Mesothelial cell of epicardium (in vitro differentiated cells): ENCODE results near the gene LRRC46. TPM values are rescaled to one million over a fixed set of nuclear protein-coding genes. Genes with fewer than 3 reads are reported as not detected.
A peak's percentile ranks its signal among the peaks of the same experiment; 100 is the strongest.

Source experiments
- DNase-seq, 2 experiments: peaks; one replicate each; pipeline ENCODE4 v3.0.0; 2021; ENCODE audit warnings: low spot score in 2 of 2; ENCODE audit not compliant: unreplicated experiment in 2 of 2
- H3K27ac Mint-ChIP-seq: 2 replicates; pipeline ENCODE4 v1.8.0; 2021; ENCODE audit warnings: mixed read lengths
- H3K27me3 Mint-ChIP-seq: 2 replicates; pipeline ENCODE4 v1.8.0; 2021; ENCODE audit warnings: low read depth, mixed read lengths
- H3K36me3 Mint-ChIP-seq: 2 replicates; pipeline ENCODE4 v1.8.0; 2021; ENCODE audit warnings: mixed read lengths
- H3K4me1 Mint-ChIP-seq: 2 replicates; pipeline ENCODE4 v1.8.0; 2021; ENCODE audit warnings: mixed read lengths
- H3K4me3 Mint-ChIP-seq: 2 replicates; pipeline ENCODE4 v1.8.0; 2021; ENCODE audit warnings: mild to moderate bottlenecking, moderate library complexity, mixed read lengths
- H3K9me3 Mint-ChIP-seq: 2 replicates; pipeline ENCODE4 v1.8.0; 2021; ENCODE audit warnings: mixed read lengths
- total RNA-seq: library from RNA; stranded (reverse); gene quantifications from 3 replicates; pipeline ENCODE4 v1.2.1, GENCODE V29; 2021
- TF ChIP-seq, protein P1 (sequence below): fragments of 200-600 bp; sonication (generic); IDR thresholded peaks from one replicate; pipeline ENCODE4 v1.5.0; 2021; ENCODE audit warnings: antibody characterized with exemption; ENCODE audit not compliant: unreplicated experiment

Gene LRRC46
- total RNA-seq, 1 donor from 2014 or later: not detected

- Mint-ChIP-seq H3K27ac (no peak overlapping the region), H3K9me3 (no peaks in the 10 kb centered on the region), H3K27me3 (no peaks in the 10 kb centered on the region), H3K4me3 (no peak overlapping the region), H3K4me1 (peaks cover 24% of the 10 kb centered on the region), H3K36me3 (peaks cover 8% of the 10 kb centered on the region)
- TF ChIP-seq, protein P1, sequence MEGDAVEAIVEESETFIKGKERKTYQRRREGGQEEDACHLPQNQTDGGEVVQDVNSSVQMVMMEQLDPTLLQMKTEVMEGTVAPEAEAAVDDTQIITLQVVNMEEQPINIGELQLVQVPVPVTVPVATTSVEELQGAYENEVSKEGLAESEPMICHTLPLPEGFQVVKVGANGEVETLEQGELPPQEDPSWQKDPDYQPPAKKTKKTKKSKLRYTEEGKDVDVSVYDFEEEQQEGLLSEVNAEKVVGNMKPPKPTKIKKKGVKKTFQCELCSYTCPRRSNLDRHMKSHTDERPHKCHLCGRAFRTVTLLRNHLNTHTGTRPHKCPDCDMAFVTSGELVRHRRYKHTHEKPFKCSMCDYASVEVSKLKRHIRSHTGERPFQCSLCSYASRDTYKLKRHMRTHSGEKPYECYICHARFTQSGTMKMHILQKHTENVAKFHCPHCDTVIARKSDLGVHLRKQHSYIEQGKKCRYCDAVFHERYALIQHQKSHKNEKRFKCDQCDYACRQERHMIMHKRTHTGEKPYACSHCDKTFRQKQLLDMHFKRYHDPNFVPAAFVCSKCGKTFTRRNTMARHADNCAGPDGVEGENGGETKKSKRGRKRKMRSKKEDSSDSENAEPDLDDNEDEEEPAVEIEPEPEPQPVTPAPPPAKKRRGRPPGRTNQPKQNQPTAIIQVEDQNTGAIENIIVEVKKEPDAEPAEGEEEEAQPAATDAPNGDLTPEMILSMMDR: no peak
- DNase-seq: no peak
Measured at GRCh38 chr17:47837401-47838039, 6.0 kb downstream of the LRRC46 start.

GRCh38 chr17:47838636-47839035, 7.2 kb downstream of the LRRC46 start:
- H3K4me3 Mint-ChIP-seq: peak overlapping the region; percentile 28
- TF ChIP-seq, protein P1: no peak
- H3K9me3 Mint-ChIP-seq: no peaks in the 10 kb centered on the region
- no peak overlapping the region for H3K27ac Mint-ChIP-seq
- peaks cover 33% of the 10 kb centered on the region for H3K4me1 Mint-ChIP-seq
- H3K36me3 Mint-ChIP-seq: peaks cover 8% of the 10 kb centered on the region
- no peaks in the 10 kb centered on the region for H3K27me3 Mint-ChIP-seq
- DNase-seq: no peak

- H3K4me3 Mint-ChIP-seq: peak overlapping the region; percentile 98
- H3K36me3 Mint-ChIP-seq: peaks cover 8% of the 10 kb centered on the region
- TF ChIP-seq, protein P1: no peak
- no peaks in the 10 kb centered on the region for H3K9me3 Mint-ChIP-seq
- H3K27ac Mint-ChIP-seq: no peak overlapping the region
- H3K4me1 Mint-ChIP-seq: peaks cover 37% of the 10 kb centered on the region
- no peak for DNase-seq
- no peaks in the 10 kb centered on the region for H3K27me3 Mint-ChIP-seq
Measured at GRCh38 chr17:47839071-47839470, 7.6 kb downstream of the LRRC46 start.

- Mint-ChIP-seq H3K9me3 (no peaks in the 10 kb centered on the region), H3K27ac (peak overlapping the region; percentile 67), H3K4me3 (peak overlapping the region; percentile 98), H3K27me3 (no peaks in the 10 kb centered on the region), H3K4me1 (peaks cover 48% of the 10 kb centered on the region), H3K36me3 (peaks cover 8% of the 10 kb centered on the region)
- no peak for DNase-seq
- TF ChIP-seq, protein P1: no peak
Measured at GRCh38 chr17:47840001-47840741, 8.7 kb downstream of the LRRC46 start.

GRCh38 chr17:47840742-47841487, 9.4 kb downstream of the LRRC46 start, which contains the start of gene SCRN2:
Gene SCRN2 (minus strand): TSS chr17:47841273. CDS start chr17:47840843, 430 bp downstream.
- peak; percentile 70 to 93 for DNase-seq
- Mint-ChIP-seq H3K9me3 (no peaks in the 10 kb centered on the region), H3K4me3 (peak within 1 kb of the TSS; percentile 98), H3K27ac (peak within 1 kb of the TSS; percentile 67), H3K36me3 (peaks cover 2% of the 10 kb centered on the region), H3K4me1 (peaks cover 56% of the 10 kb centered on the region), H3K27me3 (no peaks in the 10 kb centered on the region)
- TF ChIP-seq, protein P1: peak; percentile 96
